B cell (primary cell): ENCODE data around the gene CHCHD6. TPM values are rescaled to one million over a fixed set of nuclear protein-coding genes. Genes with fewer than 3 reads are reported as not detected.
A peak's percentile ranks its signal among the peaks of the same experiment; 100 is the strongest.

Experiments
- ATAC-seq: fragments of 200-7000 bp; cut with Tn5 transposase; one replicate; pipeline ENCODE4 v1.10.0; 2021; ENCODE audit warnings: low read depth, mild to moderate bottlenecking, moderate number of reproducible peaks, moderate library complexity
- CTCF ChIA-PET: fragments of 350-600 bp; sonication (Branson Sonifier 250); formaldehyde crosslinking; loops from one replicate; lab custom pipeline; 2021; ENCODE audit warnings: antibody characterized with exemption, inconsistent platforms; lab: Charles Lee
- POLR2A ChIA-PET: fragments of 350-600 bp; sonication (Branson Sonifier 250); formaldehyde crosslinking; loops from one replicate; lab custom pipeline; 2021; ENCODE audit warnings: antibody characterized with exemption; lab: Charles Lee
- DNase-seq: peaks from one replicate; pipeline ENCODE4 v3.0.0; 2013
- H2AFZ ChIP-seq: 2 replicates; pipeline ENCODE4 v1.6.1; 2012; ENCODE audit warnings: mild to moderate bottlenecking, low read depth, low read length; ENCODE audit not compliant: insufficient read depth, poor library complexity, severe bottlenecking
- H3K27ac ChIP-seq, 2 donors: 1 replicate in 1 of 2; 2 replicates in 1 of 2; pipeline ENCODE4 v1.5.1; 2012 to 2013; ENCODE audit warnings: low read length in 2 of 2, mild to moderate bottlenecking in 2 of 2, moderate library complexity in 1 of 2
- H3K27me3 ChIP-seq, 4 experiments: fragments of 200-600 bp in 1 of 4; sonication (generic) in 1 of 4; replicated peaks in 1 of 4; 1 replicate in 2 of 4; 2 replicates in 2 of 4; pipeline versions ENCODE4 v1.6.1 to v1.7.0; 2013 to 2016; ENCODE audit warnings: low read length in 3 of 4, mild to moderate bottlenecking in 2 of 4, mixed read lengths in 1 of 4, moderate library complexity in 1 of 4; ENCODE audit not compliant: insufficient read depth in 4 of 4, control insufficient read depth in 3 of 4; ENCODE audit errors: control extremely low read depth in 1 of 4
- H3K36me3 ChIP-seq, 2 experiments: replicated peaks in 1 of 2; 1 replicate in 1 of 2; 2 replicates in 1 of 2; pipeline versions ENCODE4 v1.6.1 to v1.7.1; 2013; ENCODE audit warnings: low read length in 1 of 2; ENCODE audit not compliant: insufficient read depth in 2 of 2, control insufficient read depth in 1 of 2; ENCODE audit errors: control extremely low read depth in 1 of 2, extremely low read depth in 1 of 2
- H3K4me1 ChIP-seq, 2 donors: fragments of 200-600 bp in 1 of 2; sonication (generic) in 1 of 2; 1 replicate in 1 of 2; 2 replicates in 1 of 2; pipeline versions ENCODE4 v1.5.1 to v1.6.1; 2013 to 2017; ENCODE audit warnings: low read length in 2 of 2; ENCODE audit not compliant: control insufficient read depth in 2 of 2, insufficient read depth in 2 of 2
- H3K4me2 ChIP-seq: replicated peaks from 2 replicates; pipeline ENCODE3; 2012; ENCODE audit warnings: mild to moderate bottlenecking, low read depth, low read length; ENCODE audit not compliant: poor library complexity, severe bottlenecking
- H3K4me3 ChIP-seq, 5 experiments: fragments of 200-600 bp in 1 of 5; sonication (generic) in 1 of 5; 1 replicate in 3 of 5; 2 replicates in 2 of 5; pipeline versions ENCODE4 v1.5.1 to v1.7.0; 2011 to 2016; ENCODE audit warnings: low read length in 4 of 5, mild to moderate bottlenecking in 4 of 5, low read depth in 2 of 5, control low read depth in 1 of 5, moderate library complexity in 1 of 5; ENCODE audit not compliant: insufficient read depth in 1 of 5; ENCODE audit errors: control extremely low read depth in 1 of 5, extremely low read depth in 1 of 5
- H3K79me2 ChIP-seq: fragments of 200-600 bp; sonication (generic); one replicate; pipeline ENCODE4 v1.6.0; 2016; ENCODE audit warnings: low read length; ENCODE audit not compliant: control insufficient read depth, insufficient read depth
- H3K9ac ChIP-seq: fragments of 200-600 bp; sonication (generic); 2 replicates; pipeline ENCODE4 v1.6.1; 2017; ENCODE audit warnings: mild to moderate bottlenecking, low read length, moderate library complexity
- H3K9me3 ChIP-seq, 3 donors: one replicate each; pipeline versions ENCODE4 v1.6.1 to v1.7.1; 2013; ENCODE audit warnings: low read length in 2 of 3; ENCODE audit not compliant: control insufficient read depth in 2 of 3, insufficient read depth in 1 of 3; ENCODE audit errors: control extremely low read depth in 1 of 3
- H4K20me1 ChIP-seq: 2 replicates; pipeline ENCODE4 v1.6.0; 2012; ENCODE audit warnings: mild to moderate bottlenecking, low read length; ENCODE audit not compliant: insufficient read depth, control insufficient read depth, poor library complexity, severe bottlenecking
- H3K27ac Mint-ChIP-seq: one replicate; pipeline ENCODE4 v1.8.0; 2021; ENCODE audit warnings: mixed read lengths
- H3K27me3 Mint-ChIP-seq: one replicate; pipeline ENCODE4 v1.8.0; 2021; ENCODE audit warnings: mixed read lengths
- H3K4me1 Mint-ChIP-seq: one replicate; pipeline ENCODE4 v1.8.0; 2021; ENCODE audit warnings: mixed read lengths
- H3K4me3 Mint-ChIP-seq: one replicate; pipeline ENCODE4 v1.8.0; 2021; ENCODE audit warnings: mixed read lengths
- H3K9me3 Mint-ChIP-seq: one replicate; pipeline ENCODE4 v1.8.0; 2022; ENCODE audit warnings: mixed read lengths; ENCODE audit not compliant: insufficient read depth
- CTCF ChIP-seq: fragments of 200-600 bp; IDR thresholded peaks from one replicate; pipeline ENCODE4 v1.8.0; 2022; ENCODE audit warnings: antibody characterized with exemption, mild to moderate bottlenecking
- EZH2 ChIP-seq: IDR thresholded peaks from 2 replicates; pipeline ENCODE4 v1.6.1; 2012; ENCODE audit warnings: borderline replicate concordance, low read depth, mild to moderate bottlenecking, moderate library complexity, low read length; ENCODE audit not compliant: insufficient read depth, poor library complexity, severe bottlenecking
- WGBS: methylation state at CpG from one replicate; pipeline ENCODE4 v1.1.5; 2013; ENCODE audit warnings: missing lambda C conversion rate; ENCODE audit not compliant: insufficient coverage; 5-methylcytosine and 5-hydroxymethylcytosine counted together
- intact Hi-C: fragments of 100-400 bp; cut with micrococcal nuclease; formaldehyde crosslinking; loops from one replicate; pipeline ENCODE4 v1.10.0; 2022
- polyA plus RNA-seq: library from polyadenylated mRNA; depleted of rRNA; stranded (reverse); fragments of >200 nt; gene quantifications from 2 replicates; pipeline ENCODE4 v1.2.3, GENCODE V29; 2012
- total RNA-seq, 2 donors: library from RNA; stranded (reverse); fragments of 120-200 nt in 1 of 2; gene quantifications; 1 replicate in 1 of 2; 2 replicates in 1 of 2; pipeline versions ENCODE4 v1.2.3 to v1.2.4, GENCODE V29; 2013 to 2022

CHCHD6 gene
- total and polyA plus RNA-seq, 2 donors (not counting 1 experiment from before 2014, with no cell fraction given), result 8.0 to 13.5 TPM

DNA sequence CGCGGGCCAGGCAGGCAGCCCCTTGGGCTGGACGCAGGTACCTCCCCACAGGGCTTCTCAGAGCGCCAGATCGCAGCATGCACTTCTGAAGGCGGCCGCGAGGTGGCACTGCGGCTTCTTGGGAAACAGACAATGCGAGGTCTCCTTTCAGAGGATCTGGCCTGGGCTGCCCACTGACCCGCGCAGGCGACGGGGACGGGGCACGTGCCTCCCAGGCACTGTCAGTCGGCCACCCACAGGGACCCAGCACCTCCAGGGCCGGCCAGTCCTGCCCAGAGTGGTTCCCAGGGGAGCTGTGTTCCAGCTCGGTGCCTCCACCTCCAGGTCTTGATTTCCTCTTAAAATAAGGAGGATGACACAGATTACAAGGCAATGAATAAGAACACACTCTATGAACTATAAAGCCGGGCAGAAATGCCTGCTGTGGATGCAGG, 24.7 kb upstream of the CHCHD6 start:
- peaks cover 0 to 14% (median 1%) of the 10 kb centered on the region in 4 experiments for H3K27me3 ChIP-seq
- WGBS, result under 1% methylated on average over 17 of the region's 20 CpGs

More for the DNA sequence above, 24.7 kb upstream of the CHCHD6 start:
- intact Hi-C loops, result loop anchor here (1.0 to 2.0 kb wide), 3 partner anchors 73 to 865 kb away; no protein-coding TSS in a partner anchor
- ATAC-seq, result peak; percentile 84
- H2AFZ ChIP-seq, result peak overlapping the region; percentile 64
- H3K27ac ChIP-seq, result no peak overlapping the region
- H3K4me2 ChIP-seq, result peak overlapping the region; percentile 82
- H3K4me1 ChIP-seq, result peaks cover 14 to 29% of the 10 kb centered on the region in 2 donors
- peak overlapping the region in 4 of 5 experiments; percentile 20 to 60 (median 38) for H3K4me3 ChIP-seq
- Mint-ChIP-seq H3K4me1 (peaks cover 27% of the 10 kb centered on the region), H3K27ac (peak overlapping the region; percentile 29), H3K9me3 (peaks cover 6% of the 10 kb centered on the region), H3K27me3 (peaks cover 12% of the 10 kb centered on the region), H3K4me3 (peak overlapping the region; percentile 78)
- POLR2A ChIA-PET, result interaction anchor here (0.5 kb wide), 1 partner anchor 870 kb away, joined by 6 read pairs; no protein-coding TSS in a partner anchor
- no peaks in the 10 kb centered on the region for H4K20me1 ChIP-seq
- TF ChIP-seq EZH2, result no peak
- TF ChIP-seq CTCF, result peak; percentile 99
- peaks cover 0 to 5% (median 0%) of the 10 kb centered on the region in 3 donors for H3K9me3 ChIP-seq
- peak overlapping the region; percentile 65 for H3K9ac ChIP-seq
- H3K36me3 ChIP-seq, result no peaks in the 10 kb centered on the region
- no peaks in the 10 kb centered on the region for H3K79me2 ChIP-seq
- DNase-seq, result peak; percentile 83
- CTCF ChIA-PET, result interaction anchor here (0.6 to 6.2 kb wide), 13 partner anchors 8 to 867 kb away, joined by 3 to 119 read pairs (median 4); partner anchors contain the start of gene CHCHD6
